GM12874 (cell line): ENCODE results near the gene RREB1.

ENCODE experiments used
- CTCF ChIP-seq: IDR thresholded peaks from 2 replicates; pipeline ENCODE4 v1.5.1; 2011; ENCODE audit warnings: low read depth, mild to moderate bottlenecking, control low read depth, low read length, moderate library complexity; ENCODE audit not compliant: insufficient read depth

Gene RREB1

DNA sequence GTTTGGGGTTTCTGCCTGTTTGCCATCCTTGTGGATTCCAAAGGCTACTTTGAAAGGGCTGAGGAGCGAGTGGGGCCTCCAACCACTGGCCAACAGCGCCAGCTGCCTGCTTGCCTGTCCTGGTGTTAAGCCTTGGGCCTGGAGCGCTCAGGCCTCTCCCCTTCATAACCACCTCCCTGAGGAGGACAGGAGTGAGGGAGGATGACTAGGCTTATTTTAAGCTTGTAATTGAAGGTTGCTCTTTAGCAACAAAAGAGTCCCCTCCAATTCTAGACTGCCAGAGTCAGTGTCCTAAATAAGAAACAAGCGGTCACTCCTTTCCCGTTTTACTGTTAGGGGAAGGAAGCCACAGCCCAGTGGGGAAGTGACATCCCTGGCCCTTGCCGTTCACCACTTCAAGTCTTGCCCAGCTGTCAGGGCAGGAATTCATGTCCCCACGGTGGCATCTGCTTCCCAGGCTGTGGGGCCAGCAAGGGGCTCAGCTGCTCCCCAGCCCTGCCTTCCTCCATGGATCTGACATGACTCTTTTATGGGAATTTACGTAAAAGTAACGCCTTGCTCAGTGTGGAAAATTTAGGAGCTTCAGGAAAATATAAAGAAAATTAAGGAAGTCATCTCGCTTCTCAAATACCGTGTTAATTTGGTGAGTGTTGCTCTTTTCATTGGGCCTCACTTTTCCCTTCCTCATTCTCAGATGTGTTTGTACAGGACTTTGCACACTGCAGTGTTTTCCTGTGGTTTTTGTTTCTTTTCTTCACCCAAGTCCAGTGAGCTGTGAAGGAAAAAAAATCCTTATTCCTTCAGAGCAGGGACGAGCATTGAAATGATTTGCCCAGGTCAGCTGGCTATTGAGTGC lies 147.4 kb downstream of the RREB1 start:
- no peak for TF ChIP-seq CTCF

- no peak for TF ChIP-seq CTCF
These were observed 148.2 kb downstream of the RREB1 start for GRCh38 chr6:7255918-7256317.

GRCh38 chr6:7256785-7257184 lies 149.0 kb downstream of the RREB1 start:
- no peak for TF ChIP-seq CTCF

DNA sequence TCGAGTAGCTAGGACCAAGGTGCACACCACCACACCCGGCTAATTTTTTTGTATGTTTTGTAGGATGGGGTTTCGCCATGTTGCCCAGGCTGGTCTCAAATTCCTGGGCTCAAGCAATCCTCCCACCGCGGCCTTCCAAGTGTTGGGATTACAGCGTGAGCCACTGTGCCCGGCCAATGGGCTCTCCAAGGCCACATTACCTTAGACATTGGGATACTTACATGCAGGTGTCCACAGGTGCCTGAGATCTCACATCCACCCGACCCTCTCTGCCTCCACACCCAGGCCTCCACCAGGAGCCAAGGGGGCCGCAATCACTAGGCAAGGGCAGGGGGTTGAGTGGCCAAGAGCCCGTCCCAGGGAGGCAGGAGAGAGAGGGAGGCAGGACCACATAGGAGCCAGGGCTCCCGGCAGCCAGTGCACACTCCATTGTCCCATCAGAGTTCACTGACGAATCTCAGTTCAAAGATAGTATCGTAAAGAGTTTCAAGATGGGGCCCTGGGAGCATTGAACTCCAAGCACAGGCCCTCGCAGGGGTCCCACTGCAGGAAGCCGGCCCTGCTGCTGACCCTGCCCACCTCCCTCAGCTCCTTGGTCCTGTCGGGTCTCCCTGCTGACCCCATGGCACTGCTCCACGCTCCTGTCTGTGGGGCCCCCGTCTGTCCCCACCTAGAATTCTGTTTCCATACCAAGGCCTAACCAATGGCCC lies 149.9 kb downstream of the RREB1 start:
- no peak for TF ChIP-seq CTCF

DNA sequence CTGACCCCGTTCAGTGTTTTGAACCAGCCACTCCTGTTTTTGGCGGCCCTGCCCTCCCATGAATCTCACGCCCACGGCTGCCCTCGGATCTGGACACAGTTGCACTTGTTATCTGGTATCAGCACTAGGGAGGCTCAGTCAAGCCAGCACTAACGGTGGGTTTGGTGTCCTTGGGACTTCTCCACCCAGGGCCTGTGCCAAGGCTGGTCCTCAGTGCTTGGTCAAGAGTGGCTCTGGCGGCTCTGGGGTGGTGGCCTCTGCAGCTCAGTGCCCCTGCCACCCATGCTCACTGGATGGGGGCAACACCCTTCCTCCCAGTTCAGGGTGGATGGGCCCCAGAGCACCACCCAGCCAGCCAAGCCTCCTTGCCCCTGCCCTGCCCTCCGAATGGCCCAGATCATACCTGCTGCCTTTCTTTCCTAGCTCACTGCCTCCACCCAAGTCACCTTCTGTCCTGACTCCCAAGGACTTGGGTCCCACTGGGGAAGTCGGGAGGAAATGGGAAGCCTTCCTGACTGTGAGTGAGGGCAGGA lies 150.5 kb downstream of the RREB1 start:
- TF ChIP-seq CTCF, result no peak

- no peak for TF ChIP-seq CTCF
These were observed 152.7 kb downstream of the RREB1 start for GRCh38 chr6:7260291-7261031.

DNA sequence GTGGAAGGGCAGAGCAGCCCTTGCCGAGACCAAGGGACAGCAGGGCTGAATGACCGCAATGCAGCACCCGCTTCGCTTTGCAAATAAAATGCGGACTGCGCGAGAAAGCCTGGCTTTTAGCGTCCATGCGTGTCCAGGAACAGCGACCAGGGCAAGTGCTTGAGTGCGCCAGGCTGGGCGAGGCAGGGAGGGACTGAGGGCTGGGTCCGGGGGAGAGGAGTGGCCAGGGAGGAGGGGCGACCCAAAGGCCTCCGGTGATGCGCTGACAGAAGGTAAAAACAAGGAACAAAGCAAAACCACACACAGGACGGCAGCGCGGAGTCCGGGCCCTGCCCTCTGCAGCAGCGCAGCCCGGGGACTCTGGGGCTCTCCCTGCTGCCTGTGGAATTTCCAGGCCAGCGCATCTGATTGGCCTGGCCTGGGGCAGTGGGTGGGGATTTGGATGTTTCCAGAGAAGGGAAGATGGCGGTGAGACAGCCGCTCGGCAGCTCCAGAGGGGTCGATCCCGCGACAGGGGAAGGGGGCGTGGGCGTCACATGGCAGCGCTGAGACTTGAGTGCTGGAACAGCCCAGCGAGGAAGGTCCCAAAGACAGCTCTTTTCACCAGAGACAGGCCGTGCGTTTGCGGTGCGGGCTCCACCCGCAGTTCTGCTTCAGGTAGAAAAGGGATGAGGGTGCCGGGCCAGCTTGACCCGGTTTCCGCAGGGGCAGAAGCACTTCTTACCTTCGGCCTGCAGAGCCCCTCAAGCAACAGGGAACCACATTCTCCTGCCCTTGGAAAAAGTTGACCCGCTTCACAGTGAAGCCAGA lies 153.5 kb downstream of the RREB1 start:
- TF ChIP-seq CTCF, result no peak
